Hepatocyte (in vitro differentiated cells): ENCODE data around the gene ZNF681.

Source experiments
- EZH2phosphoT487 ChIP-seq: fragments of 200-600 bp; sonication (generic); IDR thresholded peaks from one replicate; pipeline ENCODE4 v1.6.1; 2018; ENCODE audit warnings: antibody characterized with exemption, mild to moderate bottlenecking, low read depth, moderate library complexity; ENCODE audit not compliant: unreplicated experiment, severe bottlenecking
- TF ChIP-seq, protein P1 (sequence below): fragments of 200-600 bp; sonication (generic); IDR thresholded peaks from 2 replicates; pipeline ENCODE4 v1.5.1; 2016; ENCODE audit warnings: antibody characterized with exemption, mild to moderate bottlenecking; ENCODE audit not compliant: poor library complexity

DNA sequence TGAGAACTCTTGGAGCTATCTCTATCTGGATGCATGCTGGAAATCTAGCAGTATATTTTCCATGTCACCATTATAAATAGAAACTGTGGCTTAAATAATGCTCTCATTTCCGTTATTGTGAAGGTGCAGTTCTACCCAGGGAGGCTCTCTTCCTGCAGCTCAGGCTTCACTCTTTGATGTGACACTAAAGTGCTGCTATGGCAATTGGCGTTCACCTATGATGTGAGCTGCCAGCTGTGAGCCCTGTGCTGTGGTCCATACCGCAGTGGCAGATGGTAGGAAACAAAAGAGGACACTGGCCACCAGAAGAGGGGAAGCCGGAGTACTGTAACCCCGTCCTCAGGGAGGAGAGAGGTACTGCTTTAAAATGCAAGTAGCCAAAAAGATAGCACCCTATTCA is 40.6 kb upstream of the ZNF681 start:
- TF ChIP-seq, protein P1, sequence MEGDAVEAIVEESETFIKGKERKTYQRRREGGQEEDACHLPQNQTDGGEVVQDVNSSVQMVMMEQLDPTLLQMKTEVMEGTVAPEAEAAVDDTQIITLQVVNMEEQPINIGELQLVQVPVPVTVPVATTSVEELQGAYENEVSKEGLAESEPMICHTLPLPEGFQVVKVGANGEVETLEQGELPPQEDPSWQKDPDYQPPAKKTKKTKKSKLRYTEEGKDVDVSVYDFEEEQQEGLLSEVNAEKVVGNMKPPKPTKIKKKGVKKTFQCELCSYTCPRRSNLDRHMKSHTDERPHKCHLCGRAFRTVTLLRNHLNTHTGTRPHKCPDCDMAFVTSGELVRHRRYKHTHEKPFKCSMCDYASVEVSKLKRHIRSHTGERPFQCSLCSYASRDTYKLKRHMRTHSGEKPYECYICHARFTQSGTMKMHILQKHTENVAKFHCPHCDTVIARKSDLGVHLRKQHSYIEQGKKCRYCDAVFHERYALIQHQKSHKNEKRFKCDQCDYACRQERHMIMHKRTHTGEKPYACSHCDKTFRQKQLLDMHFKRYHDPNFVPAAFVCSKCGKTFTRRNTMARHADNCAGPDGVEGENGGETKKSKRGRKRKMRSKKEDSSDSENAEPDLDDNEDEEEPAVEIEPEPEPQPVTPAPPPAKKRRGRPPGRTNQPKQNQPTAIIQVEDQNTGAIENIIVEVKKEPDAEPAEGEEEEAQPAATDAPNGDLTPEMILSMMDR: no peak
- no peak for TF ChIP-seq EZH2phosphoT487
